Measurements from ENCODE around the gene AHDC1. TPM values are rescaled to one million over a fixed set of nuclear protein-coding genes. Genes with fewer than 3 reads are reported as not detected.

The AHDC1 gene
- polyA plus RNA-seq, 1 donor (not counting 4 experiments of a cell fraction or from before 2014, with no cell fraction given): 4.2 TPM

GRCh38 chr1:27612718-27613117 lies 8.8 kb upstream of the AHDC1 start:
- dilution Hi-C loops (cut with MboI; ENCODE audit: extremely low pct_ligation_motif_present, low sequenced_read_pairs): no loop called here
- Histone ChIP-seq H3K4me2 (ENCODE audit: control insufficient read depth, extremely low read depth, insufficient read depth, low read depth, low read length) (no peak overlapping the region), H3K4me3 (ENCODE audit: control insufficient read depth in 2 of 3, extremely low read depth in 1 of 3, insufficient read depth in 2 of 3, low read depth in 1 of 3, low read length in 3 of 3) (no peak overlapping the region), H3K36me3 (ENCODE audit: control insufficient read depth in 2 of 2, extremely low read depth in 1 of 2, insufficient read depth in 2 of 2, low read length in 2 of 2) (no peaks in the 10 kb centered on the region), H3K27me3 (ENCODE audit: control insufficient read depth, extremely low read depth, insufficient read depth, low read length) (peaks cover 18% of the 10 kb centered on the region), H3K4me1 (ENCODE audit: control insufficient read depth, extremely low read depth, insufficient read depth, low read length) (no peaks in the 10 kb centered on the region), H3K9me3 (ENCODE audit: control insufficient read depth, low read depth, low read length) (no peaks in the 10 kb centered on the region), H3K9ac (ENCODE audit: control insufficient read depth, extremely low read depth, insufficient read depth, low read length) (no peak overlapping the region), H3K9me1 (ENCODE audit: control insufficient read depth, extremely low read depth, insufficient read depth, low read length) (no peaks in the 10 kb centered on the region), H4K20me1 (ENCODE audit: control insufficient read depth, extremely low read depth, insufficient read depth, low read length) (no peaks in the 10 kb centered on the region), H3K27ac (ENCODE audit: control insufficient read depth, insufficient read depth, low read length) (no peak overlapping the region), H2AFZ (ENCODE audit: control insufficient read depth, low read length) (no peak overlapping the region), H3K79me2 (ENCODE audit: control insufficient read depth, insufficient read depth, low read length) (no peaks in the 10 kb centered on the region)
- FAIRE-seq: no peak
- DNase-seq (ENCODE audit: low read depth, low spot score): no peak
- TF ChIP-seq CTCF (optimal IDR thresholded peaks at IDR 0.05 in 1 of 3, IDR thresholded peaks at IDR 0.05 in 1 of 3, conservative IDR thresholded peaks at IDR 0.05 in 1 of 3; ENCODE audit: extremely low read depth in 1 of 3, insufficient read depth in 2 of 3, low read length in 3 of 3): no peak
- no peak for TF ChIP-seq EZH2 (IDR thresholded peaks at IDR 0.05; ENCODE audit: low read length)

- Histone ChIP-seq H3K9me1 (ENCODE audit: control insufficient read depth, extremely low read depth, insufficient read depth, low read length) (no peaks in the 10 kb centered on the region), H3K9ac (ENCODE audit: control insufficient read depth, extremely low read depth, insufficient read depth, low read length) (no peak overlapping the region), H2AFZ (ENCODE audit: control insufficient read depth, low read length) (no peak overlapping the region), H3K79me2 (ENCODE audit: control insufficient read depth, insufficient read depth, low read length) (no peaks in the 10 kb centered on the region), H3K27me3 (ENCODE audit: control insufficient read depth, extremely low read depth, insufficient read depth, low read length) (peaks cover 18% of the 10 kb centered on the region), H3K9me3 (ENCODE audit: control insufficient read depth, low read depth, low read length) (no peaks in the 10 kb centered on the region), H3K4me1 (ENCODE audit: control insufficient read depth, extremely low read depth, insufficient read depth, low read length) (peaks cover 10% of the 10 kb centered on the region), H4K20me1 (ENCODE audit: control insufficient read depth, extremely low read depth, insufficient read depth, low read length) (no peaks in the 10 kb centered on the region), H3K4me2 (ENCODE audit: control insufficient read depth, extremely low read depth, insufficient read depth, low read depth, low read length) (no peak overlapping the region), H3K4me3 (ENCODE audit: control insufficient read depth in 2 of 3, extremely low read depth in 1 of 3, insufficient read depth in 2 of 3, low read depth in 1 of 3, low read length in 3 of 3) (no peak overlapping the region), H3K27ac (ENCODE audit: control insufficient read depth, insufficient read depth, low read length) (no peak overlapping the region), H3K36me3 (ENCODE audit: control insufficient read depth in 2 of 2, extremely low read depth in 1 of 2, insufficient read depth in 2 of 2, low read length in 2 of 2) (no peaks in the 10 kb centered on the region)
- FAIRE-seq (no peak), DNase-seq (ENCODE audit: low read depth, low spot score) (no peak)
- dilution Hi-C loops (cut with MboI; ENCODE audit: extremely low pct_ligation_motif_present, low sequenced_read_pairs): no loop called here
- no peak for TF ChIP-seq CTCF (optimal IDR thresholded peaks at IDR 0.05 in 1 of 3, IDR thresholded peaks at IDR 0.05 in 1 of 3, conservative IDR thresholded peaks at IDR 0.05 in 1 of 3; ENCODE audit: extremely low read depth in 1 of 3, insufficient read depth in 2 of 3, low read length in 3 of 3)
- no peak for TF ChIP-seq EZH2 (IDR thresholded peaks at IDR 0.05; ENCODE audit: low read length)
Observed at GRCh38 chr1:27611450-27611849, 7.5 kb upstream of the AHDC1 start.
